Measurements from ENCODE around the gene OSBPL5.

Gene OSBPL5

DNA sequence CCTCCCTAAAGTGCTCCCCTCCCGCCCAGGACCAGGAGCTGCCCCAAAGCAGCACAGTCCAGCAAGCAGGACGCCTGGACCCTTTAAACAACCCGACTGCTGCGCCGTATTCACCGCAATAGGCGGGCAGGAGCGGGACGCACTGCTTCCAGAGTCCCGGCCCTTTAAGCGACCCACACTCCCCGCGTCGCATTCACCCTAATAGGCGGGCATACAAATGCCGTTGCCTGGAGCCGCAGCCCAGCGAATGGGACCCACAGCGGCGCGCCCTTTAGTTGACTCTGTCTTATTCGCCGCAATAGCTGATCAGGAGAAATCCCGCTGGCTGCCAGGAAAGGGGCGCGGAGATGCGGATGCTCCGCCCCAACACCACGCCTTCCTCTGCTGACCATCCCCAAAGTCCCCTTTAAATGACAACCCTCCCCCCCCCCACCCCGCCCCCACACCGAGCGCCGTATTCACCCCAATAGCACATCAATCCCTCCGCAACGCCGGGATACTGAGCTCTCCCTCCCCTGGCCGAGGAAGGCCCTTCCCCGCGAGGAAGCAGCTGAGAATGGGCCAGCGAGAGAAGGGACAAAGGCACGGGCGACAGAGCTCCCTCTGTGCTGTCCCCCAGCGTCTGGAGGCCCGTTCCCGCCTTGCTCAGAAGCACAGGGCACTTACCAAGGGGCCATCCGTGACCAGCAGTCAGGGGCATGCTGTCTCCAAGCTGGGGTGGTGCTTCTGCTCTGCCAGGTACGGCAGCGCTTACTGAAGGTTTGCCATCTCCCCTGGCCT, 4.7 kb downstream of the OSBPL5 start:
- H3K27ac ChIP-seq, result no peak overlapping the region
- TF ChIP-seq, protein P1, sequence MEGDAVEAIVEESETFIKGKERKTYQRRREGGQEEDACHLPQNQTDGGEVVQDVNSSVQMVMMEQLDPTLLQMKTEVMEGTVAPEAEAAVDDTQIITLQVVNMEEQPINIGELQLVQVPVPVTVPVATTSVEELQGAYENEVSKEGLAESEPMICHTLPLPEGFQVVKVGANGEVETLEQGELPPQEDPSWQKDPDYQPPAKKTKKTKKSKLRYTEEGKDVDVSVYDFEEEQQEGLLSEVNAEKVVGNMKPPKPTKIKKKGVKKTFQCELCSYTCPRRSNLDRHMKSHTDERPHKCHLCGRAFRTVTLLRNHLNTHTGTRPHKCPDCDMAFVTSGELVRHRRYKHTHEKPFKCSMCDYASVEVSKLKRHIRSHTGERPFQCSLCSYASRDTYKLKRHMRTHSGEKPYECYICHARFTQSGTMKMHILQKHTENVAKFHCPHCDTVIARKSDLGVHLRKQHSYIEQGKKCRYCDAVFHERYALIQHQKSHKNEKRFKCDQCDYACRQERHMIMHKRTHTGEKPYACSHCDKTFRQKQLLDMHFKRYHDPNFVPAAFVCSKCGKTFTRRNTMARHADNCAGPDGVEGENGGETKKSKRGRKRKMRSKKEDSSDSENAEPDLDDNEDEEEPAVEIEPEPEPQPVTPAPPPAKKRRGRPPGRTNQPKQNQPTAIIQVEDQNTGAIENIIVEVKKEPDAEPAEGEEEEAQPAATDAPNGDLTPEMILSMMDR (IDR thresholded peaks at IDR 0.05), result no peak
- no peak for TF ChIP-seq ZFX (IDR thresholded peaks at IDR 0.05; ENCODE audit: borderline replicate concordance)

DNA sequence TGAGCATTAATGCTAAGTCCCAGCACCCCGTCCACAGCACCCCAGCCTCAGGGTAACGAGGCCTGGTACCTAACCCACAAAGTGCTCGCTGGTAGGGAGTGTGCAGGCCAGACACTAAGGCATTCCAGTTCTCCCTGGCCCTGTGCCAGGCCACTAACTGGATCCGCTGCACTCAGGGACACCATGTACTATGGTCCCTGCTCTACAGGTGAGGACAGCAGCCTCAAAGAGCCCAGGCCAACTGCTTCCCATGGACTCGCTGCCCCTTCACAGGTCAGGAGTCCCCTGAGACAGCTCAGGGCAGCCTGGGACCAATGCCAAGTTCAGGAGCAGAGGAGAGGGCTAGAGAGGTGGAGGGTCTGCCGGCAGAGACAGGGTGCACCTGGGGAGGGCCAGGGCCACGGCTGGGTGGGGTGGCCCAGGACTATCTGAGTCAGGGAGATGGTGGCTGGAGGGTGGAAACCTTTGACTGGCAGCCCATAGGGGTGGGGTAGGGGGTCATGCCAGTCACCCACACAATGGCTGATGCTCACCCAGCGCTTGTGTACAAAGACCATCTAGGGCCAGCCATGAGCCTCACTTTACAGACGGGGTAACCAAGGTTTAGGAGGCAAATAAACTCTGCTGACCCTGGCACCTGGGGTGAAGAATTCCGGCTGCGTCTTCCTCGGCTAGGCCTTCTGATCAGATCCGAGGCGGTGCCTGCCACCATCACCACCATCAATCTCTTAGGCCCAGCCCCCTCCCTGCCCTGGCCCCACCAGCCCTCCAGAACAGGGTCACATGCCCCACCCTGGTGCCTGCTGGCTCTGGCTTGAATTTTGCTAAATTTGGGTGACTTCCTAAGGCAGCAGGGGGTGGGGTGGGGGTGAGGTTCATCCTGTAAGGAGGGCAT, 5.6 kb downstream of the OSBPL5 start:
- TF ChIP-seq ZFX (IDR thresholded peaks at IDR 0.05; ENCODE audit: borderline replicate concordance), result no peak
- TF ChIP-seq, protein P1 (IDR thresholded peaks at IDR 0.05), result no peak
- H3K27ac ChIP-seq, result no peak overlapping the region

DNA sequence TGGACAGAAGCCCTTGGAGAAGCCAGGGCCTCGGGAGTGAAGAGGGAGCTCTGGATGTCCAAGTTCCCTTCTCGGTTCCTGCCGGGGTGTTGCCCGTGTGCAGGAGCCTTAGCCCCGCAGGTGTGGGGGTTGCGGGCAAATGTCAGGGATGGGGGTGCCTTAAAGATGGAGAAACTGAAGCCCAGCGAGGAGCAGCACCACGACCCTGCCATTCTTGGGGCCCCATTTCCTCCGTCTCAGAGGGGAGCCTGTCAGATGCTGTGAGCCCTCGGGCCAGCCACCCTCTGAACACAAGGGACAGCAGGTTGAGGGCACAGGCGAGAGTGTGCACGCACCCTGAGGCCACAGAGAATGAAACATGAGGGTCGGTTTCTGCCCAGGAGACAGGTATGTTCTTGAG, 6.3 kb downstream of the OSBPL5 start:
- no peak for TF ChIP-seq ZFX (IDR thresholded peaks at IDR 0.05; ENCODE audit: borderline replicate concordance)
- TF ChIP-seq, protein P1 (IDR thresholded peaks at IDR 0.05), result no peak
- H3K27ac ChIP-seq, result no peak overlapping the region

DNA sequence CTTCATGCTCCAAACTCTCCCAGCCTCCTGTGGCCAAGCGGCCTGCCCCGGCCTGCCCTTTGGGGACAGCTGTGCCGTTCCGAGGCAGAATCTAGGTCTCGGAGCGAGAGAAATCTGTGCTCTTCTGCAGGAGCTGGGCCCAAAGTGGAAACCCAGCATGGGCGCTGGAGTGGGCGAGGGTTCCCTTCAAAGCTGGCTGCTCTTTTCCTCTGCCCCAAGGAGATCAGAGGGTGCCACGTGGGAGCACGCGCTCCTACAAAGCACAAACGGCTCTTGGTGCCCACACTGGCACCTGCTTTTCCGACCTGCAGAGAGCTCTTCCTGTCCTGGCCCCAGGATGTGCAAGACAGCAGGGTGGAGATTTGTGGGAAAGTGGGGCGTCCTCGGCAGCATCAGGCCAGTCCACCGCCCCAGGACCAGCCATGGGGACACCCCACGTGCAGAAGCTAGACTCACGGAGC, 6.9 kb downstream of the OSBPL5 start:
- no peak for TF ChIP-seq ZFX (IDR thresholded peaks at IDR 0.05; ENCODE audit: borderline replicate concordance)
- TF ChIP-seq, protein P1 (IDR thresholded peaks at IDR 0.05), result no peak
- no peak overlapping the region for H3K27ac ChIP-seq

DNA sequence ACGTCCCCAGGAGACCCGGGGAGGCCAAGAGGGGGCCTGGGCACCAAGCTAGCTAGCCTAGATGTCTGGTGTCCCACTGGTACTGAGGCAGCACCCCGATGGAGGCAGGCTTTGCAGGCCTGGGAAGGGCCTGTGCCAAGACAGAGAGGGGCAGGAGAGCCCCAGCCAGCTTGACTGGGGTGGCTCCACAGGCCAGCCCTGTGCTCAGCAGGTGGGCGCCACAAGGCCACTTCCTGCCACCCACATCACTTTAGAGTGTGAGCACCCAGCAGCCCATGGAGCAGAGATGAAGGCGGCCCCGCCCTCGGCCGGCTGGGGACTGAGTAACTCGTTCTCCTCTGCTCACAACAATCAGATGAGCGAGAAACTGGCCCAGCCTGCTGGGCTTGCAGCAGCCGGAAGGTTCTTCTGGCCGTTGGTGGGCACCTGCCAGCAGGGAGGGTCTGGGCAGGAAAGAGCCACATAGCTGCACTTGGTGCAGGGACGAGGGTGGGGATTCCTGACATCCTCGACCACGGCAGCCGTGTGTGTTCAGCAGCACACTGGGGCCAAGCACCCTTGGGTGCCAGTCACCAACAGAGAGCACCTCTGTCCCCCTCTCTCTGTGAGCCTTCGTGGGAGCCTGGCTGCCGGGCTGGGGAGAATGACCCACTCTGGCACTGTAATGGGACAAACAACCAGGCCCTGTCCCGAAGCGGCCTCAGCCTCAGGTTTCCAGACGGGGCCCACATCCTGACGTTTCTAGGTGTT, 7.6 kb downstream of the OSBPL5 start:
- no peak for TF ChIP-seq ZFX (IDR thresholded peaks at IDR 0.05; ENCODE audit: borderline replicate concordance)
- TF ChIP-seq, protein P1 (IDR thresholded peaks at IDR 0.05), result no peak
- no peak overlapping the region for H3K27ac ChIP-seq

DNA sequence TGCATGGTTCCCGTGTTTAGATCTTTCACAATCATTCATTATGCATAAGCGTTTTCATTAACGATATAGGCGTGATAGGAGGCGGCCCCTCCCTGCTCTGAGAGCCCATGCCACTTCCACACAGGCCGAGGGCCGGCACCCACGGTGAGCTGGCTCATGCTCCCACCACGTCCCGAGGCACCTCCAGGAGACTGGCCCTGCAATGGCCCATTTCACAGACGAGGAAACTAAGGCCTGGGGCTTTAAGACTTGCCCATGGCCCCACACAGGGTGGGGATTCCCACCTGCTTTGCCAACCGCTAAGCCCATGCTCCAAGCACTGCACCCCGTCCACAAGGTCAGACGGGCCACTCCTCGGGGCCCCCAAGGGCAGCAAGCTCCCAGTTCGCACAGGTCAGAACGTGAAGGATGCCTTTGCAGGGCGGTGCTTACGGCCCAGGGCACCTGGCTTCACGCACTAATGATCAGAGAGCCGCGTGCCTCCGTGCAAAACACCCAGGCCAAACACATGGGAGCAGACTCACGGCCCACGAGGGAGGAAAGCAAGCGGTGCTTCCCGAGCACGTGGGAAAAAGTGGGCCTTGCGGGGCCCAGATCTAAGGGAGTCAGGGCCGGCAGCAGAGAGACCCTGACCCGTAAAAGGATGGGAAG, 8.3 kb downstream of the OSBPL5 start:
- H3K27ac ChIP-seq, result no peak overlapping the region
- TF ChIP-seq, protein P1 (IDR thresholded peaks at IDR 0.05), result no peak
- no peak for TF ChIP-seq ZFX (IDR thresholded peaks at IDR 0.05; ENCODE audit: borderline replicate concordance)
